HT-29 (cell line): Measurements from ENCODE around the gene ATF7. TPM values are rescaled to one million over a fixed set of nuclear protein-coding genes. Genes with fewer than 3 reads are reported as not detected.
"Not testable (repeated sequence)": the region's sequence is repeated elsewhere in the genome, so short reads cannot be mapped to it uniquely, and the experiment has no call there.

Source experiments
- DNase-seq: peaks from one replicate; pipeline ENCODE4 v3.0.0-alpha.2; 2015; ENCODE audit warnings: low spot score
- total RNA-seq: library from RNA; depleted of rRNA; stranded (reverse); fragments of >200 nt; shearing (Covaris generic); gene quantifications from 2 replicates; pipeline ENCODE4 v1.2.3, GENCODE V29; 2014

ATF7 gene
- total RNA-seq, 1 experiment from 2014 or later, result 7.5 TPM

DNA sequence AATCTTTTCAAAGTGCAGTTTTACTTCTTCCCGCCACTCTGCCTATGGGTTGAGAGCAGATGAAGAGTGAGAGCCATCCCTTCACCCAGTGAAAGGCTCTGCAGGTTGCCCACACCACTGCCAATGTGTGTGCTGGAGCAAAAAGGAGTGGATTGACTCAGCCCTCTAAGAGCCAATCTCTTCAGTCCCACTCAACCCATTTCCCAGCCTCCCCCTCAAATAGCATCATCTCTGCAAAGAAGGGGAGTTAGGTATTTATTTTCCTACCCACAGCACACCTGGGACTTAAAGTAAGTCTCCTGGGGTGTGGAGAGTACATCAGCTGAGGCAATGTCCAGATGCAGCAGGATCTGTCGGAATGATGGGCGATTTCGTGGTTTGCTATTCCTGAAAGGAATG lies 142.2 kb downstream of the ATF7 start:
- no peak for DNase-seq

DNA sequence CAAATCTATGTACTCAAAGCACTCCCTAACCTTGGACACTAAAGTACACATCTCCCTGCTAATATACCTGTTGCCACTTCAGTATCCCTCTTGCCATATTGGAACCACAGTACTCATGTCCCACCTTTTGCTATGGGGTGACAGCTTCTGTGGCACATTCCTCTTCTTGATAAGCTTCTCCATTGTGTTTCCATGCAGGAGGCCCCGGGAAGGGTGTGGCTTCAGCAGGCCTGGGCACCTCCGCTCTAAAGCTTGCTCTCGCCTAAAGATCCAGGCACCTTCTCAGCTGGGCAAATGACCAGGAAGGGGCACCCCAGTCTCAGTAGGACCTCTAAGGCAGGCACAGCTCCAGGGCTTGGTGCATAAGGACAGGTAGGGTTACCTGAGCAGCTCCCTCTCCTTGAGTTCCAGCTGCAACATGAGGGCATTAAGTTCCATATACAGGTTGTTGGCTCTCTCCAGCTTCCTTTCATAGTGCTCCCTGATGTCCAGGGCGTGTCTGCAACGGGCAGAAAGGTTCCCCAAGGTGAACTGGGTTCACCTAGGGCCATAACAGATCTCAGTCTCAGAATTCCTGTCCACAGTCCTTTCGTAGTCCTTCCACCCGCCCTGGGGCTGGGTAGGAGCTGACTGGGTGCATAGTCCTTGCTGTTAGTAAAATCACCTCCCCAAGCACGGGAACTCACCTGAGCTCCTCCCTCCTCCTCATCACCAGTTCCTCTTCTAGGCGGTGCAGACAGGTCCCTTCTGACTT lies 142.8 kb downstream of the ATF7 start:
- DNase-seq, result no peak

DNA sequence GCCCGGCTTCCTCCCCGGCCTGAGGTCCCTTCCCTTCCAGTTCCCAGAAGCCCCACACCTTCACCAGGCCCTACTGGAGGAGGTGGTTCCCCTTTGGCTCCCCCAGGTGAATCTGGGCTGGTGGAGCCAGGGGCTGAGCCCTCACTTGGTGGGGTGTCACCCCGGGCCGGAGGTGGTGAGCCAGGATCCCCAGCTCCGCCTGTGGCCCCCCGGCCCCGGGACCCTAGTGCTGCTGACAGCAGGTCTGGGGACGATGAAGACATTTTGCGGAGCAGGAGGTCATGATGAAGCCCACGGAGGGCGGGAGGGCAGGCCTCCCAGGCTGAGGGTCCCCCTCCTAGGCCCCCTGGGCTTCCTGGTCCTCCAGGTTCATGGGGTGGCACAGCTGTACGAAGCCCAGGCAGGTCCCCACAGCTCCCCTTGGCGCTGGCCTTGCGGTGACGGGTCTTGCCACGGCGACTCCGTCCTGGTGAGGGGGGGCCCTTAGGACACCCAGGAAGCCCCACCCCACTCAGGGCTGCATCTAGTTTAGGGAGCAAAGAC lies 143.5 kb downstream of the ATF7 start:
- no peak for DNase-seq

DNA sequence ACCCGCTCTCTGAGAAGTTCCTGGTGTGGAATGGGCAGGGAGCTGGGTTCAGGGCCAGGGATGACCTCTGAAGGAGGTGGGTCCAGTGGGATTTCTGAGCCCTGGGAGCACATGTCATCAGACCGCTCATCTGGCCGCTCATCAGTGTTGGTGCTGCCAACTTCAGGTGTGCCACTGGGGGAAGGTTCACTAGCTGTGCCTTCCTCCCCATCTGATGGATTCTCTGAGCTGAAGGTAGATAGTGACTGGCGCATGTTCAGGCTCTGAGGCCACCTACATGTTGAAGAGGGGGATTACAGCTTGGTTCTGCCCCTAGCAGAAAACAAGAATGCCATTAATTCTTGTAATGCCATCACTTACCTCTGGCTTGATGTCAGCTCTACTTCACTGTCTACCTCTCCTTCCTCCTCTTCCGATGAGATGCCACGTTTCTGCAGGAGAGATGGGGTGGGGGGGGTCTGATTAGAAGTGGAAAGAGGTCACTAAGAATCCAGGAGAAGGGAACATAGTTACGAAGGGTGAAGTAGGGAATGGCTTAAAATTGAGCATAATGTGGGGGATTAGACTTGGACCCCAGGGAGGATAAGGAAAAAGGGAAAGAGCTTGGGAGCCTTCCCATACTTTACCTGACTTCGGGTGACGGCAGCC lies 144.1 kb downstream of the ATF7 start:
- peak; percentile 31 for DNase-seq

DNA sequence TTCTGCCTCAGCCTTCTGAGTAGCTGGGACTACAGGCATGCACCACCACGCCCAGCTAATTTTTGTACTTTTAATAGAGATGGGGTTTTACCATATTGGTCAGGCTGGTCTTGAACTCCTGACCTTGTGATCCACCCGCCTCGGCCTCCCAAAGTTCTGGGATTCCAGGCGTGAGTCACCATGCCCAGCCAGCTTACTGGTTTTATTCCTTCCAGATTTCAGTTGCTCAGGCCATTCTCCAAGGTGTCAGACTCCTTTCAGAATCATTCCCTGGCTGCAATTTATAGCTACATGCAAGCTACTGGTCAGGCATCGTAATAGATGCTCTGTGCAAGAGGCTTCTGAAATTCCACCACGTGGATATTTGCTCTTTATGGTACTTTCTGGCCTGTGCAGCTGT lies 144.7 kb downstream of the ATF7 start:
- not testable (repeated sequence) for DNase-seq

DNA sequence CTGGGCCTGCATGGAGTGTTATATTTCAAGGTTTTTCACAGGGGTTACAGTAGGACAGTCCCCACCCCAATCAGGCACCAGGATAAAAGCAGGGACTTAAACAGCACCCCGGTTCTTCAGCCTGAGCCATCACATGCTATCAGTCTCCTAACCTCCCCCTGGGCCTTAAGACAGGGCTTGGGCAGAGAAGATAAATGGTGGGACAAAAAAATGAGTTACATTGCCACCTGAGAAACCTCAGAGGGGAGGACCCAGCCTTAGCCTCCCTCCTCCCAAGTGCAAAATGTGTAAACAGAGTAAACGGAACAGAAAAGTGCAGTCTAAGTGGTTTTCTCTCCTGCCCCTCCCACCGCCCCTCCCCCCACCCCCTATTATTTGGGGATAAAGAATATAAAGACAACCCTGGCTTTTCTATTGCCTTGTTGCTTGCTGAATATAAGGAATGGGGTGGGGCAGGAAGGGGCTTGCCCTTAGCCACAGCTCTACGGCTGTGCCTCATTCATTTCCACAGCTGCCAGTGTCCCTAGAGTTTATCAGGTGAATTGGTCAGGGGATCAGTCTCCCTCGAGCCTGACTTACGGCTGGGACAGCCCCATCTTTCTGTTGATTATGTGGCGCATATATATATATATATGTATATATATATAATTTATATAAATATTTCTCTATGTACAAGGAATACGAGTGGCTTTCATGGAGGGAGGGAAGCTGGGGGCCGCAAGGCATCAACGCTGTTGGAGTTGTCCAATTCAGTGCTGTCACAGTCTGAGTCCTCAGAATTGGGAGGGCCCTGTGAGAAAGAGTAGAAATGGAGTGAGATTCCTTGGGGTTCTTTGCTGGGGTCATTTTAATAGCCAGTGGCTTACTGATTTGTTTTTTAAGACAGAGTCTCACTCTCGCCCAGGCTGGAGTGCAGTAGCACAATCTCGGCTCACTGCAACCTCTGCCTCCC lies 145.4 kb downstream of the ATF7 start:
- no peak for DNase-seq

DNA sequence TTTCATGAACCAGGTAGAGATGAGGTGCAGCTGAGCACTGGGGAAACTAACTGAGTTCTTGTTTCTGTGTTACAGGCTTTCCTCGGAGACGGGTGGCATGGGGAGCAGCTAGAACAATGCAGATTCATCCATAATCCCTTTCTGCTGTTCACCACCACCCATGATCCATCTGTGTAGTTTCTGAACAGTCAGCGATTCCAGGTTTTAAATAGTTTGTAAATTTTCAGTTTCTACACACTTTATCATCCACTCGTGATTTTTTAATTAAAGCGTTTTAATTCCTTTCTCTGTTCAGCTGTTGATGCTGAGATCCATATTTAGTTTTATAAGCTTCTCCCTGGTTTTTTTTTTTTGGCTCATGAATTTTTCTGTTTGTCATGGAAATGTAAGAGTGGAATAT lies 146.9 kb downstream of the ATF7 start:
- DNase-seq, result no peak

DNA sequence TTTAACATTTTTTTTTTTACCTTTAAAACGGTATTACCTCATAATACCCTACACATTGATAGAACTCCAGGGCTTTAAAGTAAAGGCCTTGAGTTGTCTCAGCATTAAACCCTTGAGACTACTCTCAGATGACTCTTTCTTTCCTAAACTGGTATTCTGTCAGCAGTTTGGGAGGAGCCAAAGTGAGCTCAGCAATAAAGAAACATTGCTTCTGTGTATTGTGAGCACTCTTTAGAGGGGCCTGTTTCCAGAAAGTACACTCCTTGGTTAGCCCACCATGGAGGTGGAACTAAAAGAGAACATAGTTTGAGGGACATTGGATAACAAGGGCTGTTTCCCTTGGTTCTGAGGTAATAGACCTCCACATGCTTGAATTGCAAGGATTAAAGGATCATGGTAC lies 147.3 kb downstream of the ATF7 start:
- DNase-seq, result no peak

DNA sequence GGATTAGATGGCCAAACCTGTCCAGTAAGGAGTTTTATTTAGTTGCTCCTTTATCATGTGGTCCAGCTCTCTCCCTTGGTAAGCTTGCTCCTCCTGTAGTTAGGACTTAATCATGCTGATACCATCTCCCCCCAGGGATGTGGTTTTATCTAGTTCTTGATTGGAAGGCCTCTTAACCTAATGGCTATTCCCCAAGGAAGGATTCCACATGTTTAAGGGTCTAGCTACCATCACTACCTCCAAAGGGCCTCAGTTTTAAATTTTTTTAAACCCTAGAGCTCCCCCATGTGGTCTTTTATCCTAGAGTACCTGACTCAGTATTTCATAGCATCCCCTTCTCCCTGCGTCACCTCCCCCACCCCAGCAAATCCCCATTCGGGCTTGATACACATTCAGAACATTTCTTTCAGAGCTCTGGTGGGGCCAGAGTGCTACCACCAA lies 149.4 kb downstream of the ATF7 start:
- peak; percentile 48 for DNase-seq

DNA sequence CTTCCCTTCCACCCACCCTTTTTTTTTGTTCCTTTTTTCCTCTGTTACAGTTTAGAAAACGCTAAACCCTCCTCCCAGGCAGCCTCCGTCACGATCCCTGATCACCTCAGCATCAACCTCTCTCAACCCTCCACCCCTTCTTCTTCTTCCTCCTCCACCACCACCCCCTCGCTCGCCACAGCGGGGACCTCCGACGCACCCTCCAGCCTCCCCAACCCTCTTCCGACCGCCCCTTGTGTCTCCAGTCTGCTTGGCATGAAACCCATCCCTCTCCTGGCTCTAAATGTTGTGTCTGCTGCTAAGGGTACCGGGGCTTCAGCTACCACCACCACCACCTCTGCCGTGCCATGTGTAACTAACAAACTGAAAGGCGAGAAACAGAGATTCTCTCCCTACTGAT lies 151.4 kb downstream of the ATF7 start:
- no peak for DNase-seq

DNA sequence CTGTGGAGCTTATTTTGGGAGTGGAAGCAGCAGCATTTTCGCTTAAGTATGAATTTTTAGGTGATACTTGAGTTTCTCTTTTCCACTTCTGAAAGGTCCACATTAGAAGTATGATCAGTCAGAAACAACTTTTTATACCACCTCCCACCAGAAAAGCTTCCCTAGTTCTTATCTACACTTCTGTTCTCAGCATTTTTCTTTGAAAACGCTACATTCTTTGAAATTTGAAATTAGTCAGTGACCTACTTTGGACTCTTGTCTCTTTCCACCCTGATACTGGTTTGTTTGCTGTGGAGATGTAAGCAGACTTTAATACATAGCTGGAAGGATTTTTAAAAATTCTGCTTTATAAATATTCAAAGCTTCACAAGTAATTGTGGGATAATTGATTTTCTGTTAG lies 152.1 kb downstream of the ATF7 start:
- no peak for DNase-seq

DNA sequence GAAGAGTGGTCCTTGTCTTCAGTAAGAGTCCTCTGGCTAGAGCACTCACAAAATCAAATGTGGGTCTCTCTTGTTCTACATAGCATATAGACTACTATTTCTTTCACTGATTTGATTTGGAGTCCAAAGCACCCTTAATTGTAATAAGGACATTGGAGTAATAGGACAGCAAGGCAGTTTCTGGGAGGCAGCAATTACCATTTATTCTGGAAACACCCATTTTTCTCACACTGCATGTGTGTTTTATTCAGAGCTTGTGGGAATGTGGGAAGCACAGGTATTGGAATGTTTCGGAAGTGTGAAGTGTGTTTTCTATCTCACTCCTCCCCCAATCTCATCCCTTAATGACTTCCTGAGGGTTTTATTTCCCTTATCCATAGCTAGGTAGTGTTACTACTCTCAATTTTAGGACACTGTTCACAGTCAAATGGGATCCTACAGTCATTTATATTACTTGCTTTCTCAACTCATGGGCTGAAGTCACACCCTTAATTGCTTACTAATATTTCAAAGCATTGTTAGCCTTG lies 154.1 kb downstream of the ATF7 start:
- DNase-seq, result no peak

DNA sequence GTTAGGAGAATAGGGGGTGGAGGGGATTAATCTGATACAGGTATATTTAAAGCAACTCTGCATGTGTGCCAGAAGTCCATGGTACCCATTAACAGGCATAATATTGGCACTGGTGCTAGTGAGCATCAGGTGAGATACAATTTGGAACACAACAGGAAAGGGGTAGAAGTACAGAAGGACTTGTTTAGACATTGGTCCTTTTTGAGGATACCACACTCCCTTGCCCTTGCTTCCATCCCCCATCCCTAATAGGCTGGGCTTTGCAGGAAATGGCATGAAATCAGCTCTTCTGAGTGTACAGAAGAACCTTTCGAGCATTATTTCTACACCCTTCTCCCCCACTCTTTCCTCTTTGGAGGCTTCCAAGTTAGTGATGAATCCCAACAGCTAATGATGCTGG lies 157.9 kb downstream of the ATF7 start:
- DNase-seq, result no peak

DNA sequence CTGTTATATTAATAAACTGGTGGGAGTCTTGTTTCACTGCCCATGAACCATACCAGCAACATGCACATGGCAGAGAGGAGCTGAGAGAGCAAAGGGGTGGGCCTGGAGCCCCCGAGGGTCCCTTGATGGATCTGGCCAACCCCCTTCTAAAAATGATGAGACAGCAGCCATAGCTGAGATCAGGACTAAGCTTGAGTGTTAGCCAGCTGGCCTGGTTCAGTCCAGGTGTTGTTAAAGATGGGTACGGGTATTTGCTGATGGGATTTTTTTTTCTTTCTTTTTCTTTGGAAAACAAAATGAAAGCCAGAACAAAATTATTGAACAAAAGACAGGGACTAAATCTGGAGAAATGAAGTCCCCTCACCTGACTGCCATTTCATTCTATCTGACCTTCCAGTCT lies 158.3 kb downstream of the ATF7 start:
- no peak for DNase-seq

DNA sequence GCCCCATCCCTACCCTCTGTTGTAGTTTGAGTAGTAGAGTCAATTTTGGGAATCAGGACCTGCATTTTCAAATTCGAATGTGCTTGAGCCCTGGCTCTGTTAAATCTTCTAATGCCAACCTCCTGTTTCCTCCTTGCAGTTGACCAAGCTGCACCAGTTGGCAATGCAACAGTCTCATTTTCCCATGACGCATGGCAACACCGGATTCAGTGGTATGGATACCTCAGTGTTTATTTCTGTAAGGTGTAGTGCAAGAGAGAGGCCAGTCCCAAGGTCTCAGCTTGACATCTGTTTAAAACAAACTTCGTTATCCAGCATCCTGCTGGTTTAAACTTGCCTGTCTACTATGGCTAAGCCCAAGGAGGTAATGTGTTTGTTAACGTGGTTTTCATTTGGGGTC lies 159.1 kb downstream of the ATF7 start:
- DNase-seq, result no peak

DNA sequence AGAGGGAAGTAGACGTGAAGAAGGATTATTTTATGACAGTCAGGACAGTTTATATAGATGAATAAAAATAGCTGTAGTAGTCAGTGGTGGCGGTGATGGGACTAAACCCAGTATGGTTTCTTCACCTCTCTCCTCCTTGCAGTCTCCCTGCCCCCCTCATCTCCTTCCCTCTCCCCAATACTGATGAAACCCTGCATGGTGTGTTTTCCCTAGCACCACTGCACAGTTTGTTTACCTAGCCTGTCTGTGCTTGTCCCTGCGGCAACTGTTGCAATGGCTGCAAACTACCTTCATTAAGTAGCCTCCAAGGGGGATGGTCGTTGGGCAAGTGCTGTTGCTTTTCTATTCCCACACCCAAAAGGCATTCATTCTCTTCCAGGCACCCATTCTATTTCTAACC lies 159.5 kb downstream of the ATF7 start:
- no peak for DNase-seq

DNA sequence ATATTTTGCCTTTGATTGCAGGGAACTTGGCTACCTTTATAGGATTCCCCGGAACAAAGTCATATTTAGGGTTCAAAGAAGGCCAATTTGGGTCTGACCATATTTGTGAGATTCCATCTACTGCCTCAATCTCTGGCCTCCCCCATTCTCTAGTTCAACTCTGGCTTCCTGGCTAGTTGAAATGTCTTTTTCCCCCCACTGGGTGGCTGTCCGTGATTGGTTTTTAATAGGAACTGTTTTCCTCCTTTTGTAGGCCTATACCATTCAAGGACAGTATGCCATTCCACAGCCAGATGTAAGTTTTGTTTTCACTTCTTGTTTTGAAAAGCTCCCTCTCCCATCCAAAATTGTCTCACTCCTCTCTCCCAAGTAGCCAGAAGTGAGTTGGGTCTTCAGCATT lies 160.5 kb downstream of the ATF7 start:
- DNase-seq, result no peak

DNA sequence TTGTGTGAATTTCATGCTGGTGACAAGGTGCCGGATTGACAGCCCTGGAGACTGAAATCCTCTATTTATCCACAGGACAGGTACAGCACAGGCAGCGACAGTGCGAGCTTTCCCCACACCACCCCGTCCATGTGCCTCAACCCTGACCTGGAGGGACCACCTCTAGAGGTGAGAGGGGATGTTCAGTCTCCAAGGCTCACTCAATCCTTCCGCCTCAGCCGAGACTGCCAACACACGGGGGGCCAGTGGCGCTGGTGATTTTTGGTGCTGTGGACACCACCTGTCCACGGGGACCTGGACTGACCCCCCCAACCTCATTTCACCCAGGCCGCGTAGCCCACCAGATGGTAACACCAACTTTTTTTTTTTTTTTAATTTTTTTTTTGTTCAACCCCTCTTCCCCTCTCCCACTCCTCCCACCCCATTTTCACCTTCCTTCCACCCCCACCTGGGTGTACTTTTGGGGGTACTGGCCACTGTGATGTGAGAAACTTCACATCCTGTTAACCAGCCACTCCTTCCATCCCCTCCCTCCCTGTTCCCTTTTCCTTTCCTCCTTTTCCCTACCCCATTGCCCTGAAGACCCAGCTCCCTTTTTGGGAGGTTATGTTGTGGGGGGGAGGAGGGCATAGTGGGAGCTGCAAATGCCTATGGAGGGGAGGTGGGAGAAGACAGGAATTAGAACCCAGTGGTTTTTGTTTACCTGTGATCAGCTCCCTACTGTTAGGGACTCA lies 161.3 kb downstream of the ATF7 start:
- DNase-seq, result no peak

DNA sequence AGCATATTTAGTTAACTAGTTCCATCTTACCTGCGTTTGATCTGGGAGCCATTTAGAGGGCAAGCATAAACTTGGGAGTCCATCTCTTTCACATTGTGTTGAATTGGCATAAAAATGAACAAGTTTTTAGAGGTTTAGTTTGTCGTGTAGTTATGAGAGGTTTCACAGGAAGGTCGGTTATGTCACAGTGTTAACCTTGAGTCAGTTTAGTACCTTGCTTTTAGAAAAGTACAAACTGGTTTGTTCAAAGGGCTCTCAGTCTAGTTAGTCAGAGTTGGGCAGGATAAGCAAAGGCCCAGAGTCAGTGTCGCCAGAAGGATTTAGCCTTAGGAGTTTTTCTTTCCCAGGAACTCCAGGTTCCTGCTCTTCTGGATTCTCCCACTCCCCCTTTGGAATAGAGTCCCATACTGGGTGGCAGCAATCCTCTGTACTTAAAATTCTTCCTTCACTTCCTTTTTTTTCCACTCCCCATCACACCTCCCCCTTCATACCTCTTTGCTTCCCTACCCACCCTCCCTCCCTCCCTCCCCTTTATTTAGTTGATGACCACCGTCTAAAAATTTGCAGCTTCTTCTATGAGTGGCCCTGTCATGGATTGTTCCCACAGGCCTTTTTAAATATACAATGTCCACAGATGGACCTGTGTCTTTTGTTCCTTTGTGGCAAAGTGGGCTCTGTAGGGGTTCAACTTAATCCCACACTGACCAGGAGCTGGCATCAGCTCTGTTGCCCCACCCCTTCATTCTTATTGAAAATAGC lies 162.2 kb downstream of the ATF7 start:
- no peak for DNase-seq

DNA sequence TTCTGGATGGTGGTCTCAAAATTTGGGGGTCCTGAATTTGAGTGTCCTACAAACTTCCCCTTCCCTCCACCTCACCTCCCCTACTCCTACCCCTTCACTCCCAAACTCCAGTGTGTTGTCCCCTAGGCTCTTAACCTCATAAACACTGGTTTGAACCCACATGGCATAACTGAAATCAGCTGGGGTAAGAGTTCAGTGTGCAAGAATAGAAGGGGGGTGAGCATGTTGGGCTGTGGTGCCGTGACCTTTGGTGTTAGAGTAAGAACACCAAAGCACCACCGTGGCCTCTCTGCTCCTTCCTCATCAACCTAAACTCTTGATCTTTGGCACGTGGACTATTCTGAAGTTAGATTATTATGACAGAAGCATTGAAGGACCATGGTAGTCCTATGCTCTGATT lies 163.2 kb downstream of the ATF7 start:
- no peak for DNase-seq
